ENCODE results near the gene FRMPD1. TPM values are rescaled to one million over a fixed set of nuclear protein-coding genes. Genes with fewer than 3 reads are reported as not detected.

FRMPD1 gene
- total and polyA plus RNA-seq, 2 experiments from 2014 or later, result not detected

- H3K36me3 ChIP-seq (ENCODE audit: low read depth), result no peaks in the 10 kb centered on the region
- H3K9me3 ChIP-seq (ENCODE audit: low read depth), result no peaks in the 10 kb centered on the region
- H3K27me3 ChIP-seq (replicated peaks; ENCODE audit: insufficient read depth), result peaks cover 21% of the 10 kb centered on the region; the same call in 1 of the 2 replicates
- H3K4me3 ChIP-seq, result no peak overlapping the region
- no peak overlapping the region for H3K9ac ChIP-seq
- 23 to 45% methylated on average over 7 to 16 of the region's 16 CpGs for WGBS, 2 experiments (ENCODE audit: low coverage in 1 of 2, low lambda C conversion rate in 2 of 2, missing lambda C conversion rate in 2 of 2)
- no peak overlapping the region for H3K27ac ChIP-seq
- H3K4me2 ChIP-seq (ENCODE audit: unreplicated experiment), result no peak overlapping the region
- H3F3A ChIP-seq (ENCODE audit: insufficient read depth), result no peaks in the 10 kb centered on the region
- no peaks in the 10 kb centered on the region for H3K79me2 ChIP-seq (ENCODE audit: insufficient read depth)
- no peaks in the 10 kb centered on the region for H3K4me1 ChIP-seq (ENCODE audit: insufficient read depth)
- in situ Hi-C loops (cut with MboI), result no loop called here
- no peaks in the 10 kb centered on the region for H3K9me2 ChIP-seq (ENCODE audit: insufficient read depth)
- TF ChIP-seq EZH2phosphoT487 (IDR thresholded peaks at IDR 0.05; ENCODE audit: insufficient read depth, low read depth) (no peak), EZH2 (IDR thresholded peaks at IDR 0.05; ENCODE audit: insufficient read depth, poor library complexity, severe bottlenecking) (no peak)
- DNase-seq, result no peak
- H4K20me1 ChIP-seq (ENCODE audit: insufficient read depth), result no peaks in the 10 kb centered on the region
- no peak overlapping the region for H2AFZ ChIP-seq
Measured at GRCh38 chr9:37635808-37636207, 14.9 kb upstream of the FRMPD1 start.

DNA sequence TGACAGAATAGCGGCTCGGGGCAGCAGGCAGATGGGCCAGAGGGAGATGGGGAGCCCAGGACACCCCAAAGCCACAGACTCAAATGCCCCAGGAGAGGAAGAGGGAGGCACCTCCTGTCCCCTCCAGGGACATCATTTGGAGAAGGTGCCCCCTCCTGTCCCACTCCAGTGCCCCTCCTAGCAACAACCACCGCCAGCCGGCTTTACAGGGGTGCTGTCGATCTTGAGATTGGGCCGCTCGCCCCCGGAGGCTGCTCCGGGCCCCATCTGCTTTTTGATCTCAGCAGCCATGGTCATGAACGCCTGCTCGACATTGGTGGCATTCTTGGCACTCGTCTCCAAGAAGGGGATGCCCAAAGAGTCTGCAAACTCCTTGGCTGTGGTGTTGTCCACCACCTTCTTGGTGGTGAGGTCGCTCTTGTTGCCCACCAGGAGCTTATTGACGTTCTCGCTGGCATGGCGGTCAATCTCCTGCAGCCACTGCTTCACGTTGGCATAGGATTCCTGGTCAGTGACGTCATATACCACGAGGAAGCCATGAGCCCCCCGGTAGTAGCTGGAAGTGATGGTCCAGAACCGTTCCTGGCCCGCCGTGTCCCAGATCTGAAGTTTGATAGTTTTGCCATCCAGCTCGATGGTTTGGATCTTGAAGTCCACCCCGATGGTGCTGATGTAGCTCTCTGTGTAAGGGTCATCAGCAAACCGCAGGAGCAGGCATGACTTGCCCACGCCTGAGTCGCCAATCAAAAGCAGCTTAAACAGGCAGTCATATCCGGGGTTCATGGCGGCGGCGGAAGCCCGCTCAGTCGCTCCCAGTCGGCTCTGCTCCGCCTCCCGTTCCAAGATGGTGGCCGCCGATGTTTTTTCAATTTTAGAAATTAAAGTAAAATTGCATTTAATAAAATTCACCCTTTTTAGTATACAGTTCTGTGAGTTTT, 14.0 kb upstream of the FRMPD1 start:
- 70 to 71% methylated on average over 35 to 39 of the region's 39 CpGs for WGBS, 2 experiments (ENCODE audit: low coverage in 1 of 2, low lambda C conversion rate in 2 of 2, missing lambda C conversion rate in 2 of 2)
- in situ Hi-C loops (cut with MboI), result no loop called here
- Histone ChIP-seq H3K9ac (no peak overlapping the region), H3K27me3 (replicated peaks; ENCODE audit: insufficient read depth) (peaks cover 24% of the 10 kb centered on the region; the same call in 1 of the 2 replicates), H2AFZ (no peak overlapping the region), H3K4me3 (no peak overlapping the region), H4K20me1 (ENCODE audit: insufficient read depth) (no peaks in the 10 kb centered on the region), H3K27ac (no peak overlapping the region), H3K4me1 (ENCODE audit: insufficient read depth) (no peaks in the 10 kb centered on the region), H3K36me3 (ENCODE audit: low read depth) (no peaks in the 10 kb centered on the region), H3F3A (ENCODE audit: insufficient read depth) (no peaks in the 10 kb centered on the region), H3K79me2 (ENCODE audit: insufficient read depth) (no peaks in the 10 kb centered on the region), H3K9me3 (ENCODE audit: low read depth) (no peaks in the 10 kb centered on the region), H3K9me2 (ENCODE audit: insufficient read depth) (no peaks in the 10 kb centered on the region), H3K4me2 (ENCODE audit: unreplicated experiment) (no peak overlapping the region)
- TF ChIP-seq EZH2phosphoT487 (IDR thresholded peaks at IDR 0.05; ENCODE audit: insufficient read depth, low read depth) (no peak), EZH2 (IDR thresholded peaks at IDR 0.05; ENCODE audit: insufficient read depth, poor library complexity, severe bottlenecking) (no peak)
- DNase-seq, result no peak

- no peaks in the 10 kb centered on the region for H4K20me1 ChIP-seq (ENCODE audit: insufficient read depth)
Measured at GRCh38 chr9:37639109-37639762, 11.5 kb upstream of the FRMPD1 start.

GRCh38 chr9:37639841-37640240, 10.9 kb upstream of the FRMPD1 start:
- Histone ChIP-seq H3K4me2 (ENCODE audit: unreplicated experiment) (no peak overlapping the region), H4K20me1 (ENCODE audit: insufficient read depth) (no peaks in the 10 kb centered on the region), H3F3A (ENCODE audit: insufficient read depth) (no peaks in the 10 kb centered on the region), H3K36me3 (ENCODE audit: low read depth) (no peaks in the 10 kb centered on the region), H3K79me2 (ENCODE audit: insufficient read depth) (no peaks in the 10 kb centered on the region), H3K4me3 (no peak overlapping the region), H3K9ac (no peak overlapping the region), H3K27me3 (replicated peaks; ENCODE audit: insufficient read depth) (peaks cover 37% of the 10 kb centered on the region), H3K27ac (no peak overlapping the region), H3K4me1 (ENCODE audit: insufficient read depth) (no peaks in the 10 kb centered on the region), H3K9me3 (ENCODE audit: low read depth) (no peaks in the 10 kb centered on the region), H2AFZ (no peak overlapping the region), H3K9me2 (ENCODE audit: insufficient read depth) (no peaks in the 10 kb centered on the region)
- DNase-seq, result no peak
- in situ Hi-C loops (cut with MboI), result no loop called here
- WGBS, 2 experiments (ENCODE audit: low coverage in 1 of 2, low lambda C conversion rate in 2 of 2, missing lambda C conversion rate in 2 of 2), result 33 to 43% methylated on average over 3 of the region's 3 CpGs
- TF ChIP-seq EZH2 (IDR thresholded peaks at IDR 0.05; ENCODE audit: insufficient read depth, poor library complexity, severe bottlenecking) (no peak), EZH2phosphoT487 (IDR thresholded peaks at IDR 0.05; ENCODE audit: insufficient read depth, low read depth) (no peak)

More at GRCh38 chr9:37639109-37639762, 11.5 kb upstream of the FRMPD1 start:
- no peak overlapping the region for H3K9ac ChIP-seq
- no peak overlapping the region for H2AFZ ChIP-seq
- H3K36me3 ChIP-seq (ENCODE audit: low read depth), result no peaks in the 10 kb centered on the region
- H3F3A ChIP-seq (ENCODE audit: insufficient read depth), result no peaks in the 10 kb centered on the region
- DNase-seq, result peak; percentile 55
- H3K27ac ChIP-seq, result no peak overlapping the region
- no peak overlapping the region for H3K4me3 ChIP-seq
- WGBS, 2 experiments (ENCODE audit: low coverage in 1 of 2, low lambda C conversion rate in 2 of 2, missing lambda C conversion rate in 2 of 2), result 38 to 44% methylated on average over 4 of the region's 4 CpGs
- no peak overlapping the region for H3K4me2 ChIP-seq (ENCODE audit: unreplicated experiment)
- in situ Hi-C loops (cut with MboI), result no loop called here
- peaks cover 37% of the 10 kb centered on the region for H3K27me3 ChIP-seq (replicated peaks; ENCODE audit: insufficient read depth)
- no peaks in the 10 kb centered on the region for H3K4me1 ChIP-seq (ENCODE audit: insufficient read depth)
- H3K9me2 ChIP-seq (ENCODE audit: insufficient read depth), result no peaks in the 10 kb centered on the region
- H3K9me3 ChIP-seq (ENCODE audit: low read depth), result no peaks in the 10 kb centered on the region
- no peak for TF ChIP-seq EZH2 (IDR thresholded peaks at IDR 0.05; ENCODE audit: insufficient read depth, poor library complexity, severe bottlenecking)
- no peak for TF ChIP-seq EZH2phosphoT487 (IDR thresholded peaks at IDR 0.05; ENCODE audit: insufficient read depth, low read depth)
- H3K79me2 ChIP-seq (ENCODE audit: insufficient read depth), result no peaks in the 10 kb centered on the region
